Effector CD8-positive, alpha-beta T cell (primary cell): ENCODE results near the gene OR51B4.
"Not testable (repeated sequence)": the region's sequence is repeated elsewhere in the genome, so short reads cannot be mapped to it uniquely, and the experiment has no call there.

Experiments
- DNase-seq: peaks from one replicate; lab custom pipeline; 2025; lab: John Stamatoyannopoulos, UW

OR51B4 gene

DNA sequence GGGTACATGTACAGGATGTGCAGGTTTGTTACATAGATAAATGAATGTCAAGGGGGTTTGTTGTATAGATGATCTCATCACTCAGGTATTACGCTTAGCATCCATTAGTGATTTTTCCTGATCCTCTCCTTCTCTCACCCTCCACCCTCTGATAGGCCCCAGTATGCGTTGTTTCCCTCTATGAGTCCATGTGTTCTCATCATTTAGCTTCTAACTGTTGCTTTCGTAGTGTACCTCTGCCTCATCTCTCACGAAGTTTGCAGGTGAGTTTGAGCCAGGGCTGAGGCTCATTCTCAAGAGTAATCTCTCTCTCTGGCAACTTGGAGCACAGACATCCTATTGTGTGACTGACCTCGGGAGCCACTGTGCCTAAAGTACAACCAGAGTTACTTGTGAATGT lies 27.4 kb downstream of the OR51B4 start:
- DNase-seq, result no peak

DNA sequence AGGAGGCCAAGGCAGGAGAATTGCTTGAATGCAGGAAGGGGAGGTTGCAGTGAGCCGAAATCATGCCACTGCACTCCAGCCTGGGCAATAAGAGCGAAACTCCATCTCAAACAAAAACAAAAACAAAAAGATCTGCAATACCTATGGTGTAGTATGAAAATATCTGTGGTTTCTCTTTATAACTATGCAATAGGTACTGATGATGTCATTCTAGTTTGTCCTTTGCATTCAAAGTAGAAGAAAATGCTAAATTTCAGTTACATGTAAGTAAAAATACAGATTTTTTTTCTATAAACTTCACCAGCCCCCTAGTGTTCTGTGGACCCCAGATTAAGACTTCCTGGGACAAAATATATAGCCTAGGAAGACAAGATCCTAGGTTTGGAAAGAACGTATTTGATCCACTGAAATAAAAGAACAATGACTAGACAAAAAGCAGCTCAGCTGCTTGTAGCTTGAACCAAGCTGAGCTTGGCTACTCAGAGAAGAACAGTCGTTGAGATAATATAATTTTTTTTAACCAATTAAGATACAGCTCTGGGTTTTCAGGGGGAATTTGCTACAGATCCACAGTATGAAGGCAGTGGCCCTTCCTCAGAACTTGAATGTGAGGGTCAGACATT lies 29.2 kb downstream of the OR51B4 start:
- no peak for DNase-seq

GRCh38 chr11:5269715-5270147 lies 32.0 kb downstream of the OR51B4 start, which contains the start of gene HBE1:
HBE1 (minus strand) TSS chr11:5269945; CDS start chr11:5269890, 55 bp downstream.
- DNase-seq, result no peak

- no peak for DNase-seq
These were observed 34.6 kb downstream of the OR51B4 start for GRCh38 chr11:5267033-5267563.

- DNase-seq, result no peak
These were observed 35.1 kb downstream of the OR51B4 start for GRCh38 chr11:5266609-5267008.

DNA sequence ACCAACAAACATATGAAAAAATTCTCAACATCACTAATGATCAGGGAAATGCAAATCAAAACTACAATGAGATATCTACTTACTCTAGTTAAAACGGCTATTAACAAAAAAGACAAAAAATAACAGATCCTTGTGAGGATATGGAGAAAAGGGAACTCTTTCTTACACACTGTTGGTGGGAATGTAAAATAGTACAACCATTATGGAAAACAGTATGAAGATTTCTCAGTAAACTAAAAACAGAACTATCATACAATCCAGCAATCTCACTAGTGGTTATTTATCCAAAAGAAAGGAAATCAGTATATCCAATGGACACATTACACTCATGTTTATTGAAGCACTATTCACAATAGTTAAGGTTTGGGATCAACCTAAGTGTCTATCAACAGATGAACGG lies 35.9 kb downstream of the OR51B4 start:
- no peak for DNase-seq

DNA sequence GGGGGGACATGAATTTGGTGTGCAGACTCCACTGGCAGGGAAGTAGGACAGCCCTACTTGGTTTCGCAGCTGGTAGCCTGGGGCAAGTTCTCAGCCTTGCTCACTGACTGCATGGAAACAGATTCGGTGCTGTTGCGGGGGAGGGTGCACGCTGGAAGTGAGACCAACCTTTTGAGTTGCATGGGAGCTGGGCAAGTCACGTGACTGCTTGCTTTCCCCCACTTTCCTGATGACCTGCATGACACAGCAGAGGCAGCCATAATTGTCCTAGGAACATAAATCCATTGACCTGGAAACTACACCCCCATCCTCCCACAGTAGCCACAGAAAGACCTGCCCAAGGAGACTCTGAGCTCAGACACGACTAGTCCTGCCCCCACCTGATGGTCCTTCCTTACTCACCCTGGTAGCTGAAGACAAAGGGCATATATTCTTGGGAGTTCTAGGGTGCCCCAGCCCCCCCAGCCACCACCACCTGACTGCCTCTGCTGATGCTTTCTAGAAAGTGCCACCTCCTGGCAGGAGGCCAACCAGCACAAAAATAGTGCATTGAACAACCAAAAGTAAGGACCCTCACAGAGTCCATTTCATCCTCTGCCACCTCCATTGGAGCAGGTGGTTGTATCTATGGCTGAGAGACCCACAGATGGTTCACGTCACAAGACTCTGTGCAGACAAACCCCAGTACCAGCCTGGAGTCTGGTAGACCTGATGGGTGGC lies 43.0 kb downstream of the OR51B4 start:
- no peak for DNase-seq

GRCh38 chr11:5257296-5257695 lies 44.5 kb downstream of the OR51B4 start:
- no peak for DNase-seq

DNA sequence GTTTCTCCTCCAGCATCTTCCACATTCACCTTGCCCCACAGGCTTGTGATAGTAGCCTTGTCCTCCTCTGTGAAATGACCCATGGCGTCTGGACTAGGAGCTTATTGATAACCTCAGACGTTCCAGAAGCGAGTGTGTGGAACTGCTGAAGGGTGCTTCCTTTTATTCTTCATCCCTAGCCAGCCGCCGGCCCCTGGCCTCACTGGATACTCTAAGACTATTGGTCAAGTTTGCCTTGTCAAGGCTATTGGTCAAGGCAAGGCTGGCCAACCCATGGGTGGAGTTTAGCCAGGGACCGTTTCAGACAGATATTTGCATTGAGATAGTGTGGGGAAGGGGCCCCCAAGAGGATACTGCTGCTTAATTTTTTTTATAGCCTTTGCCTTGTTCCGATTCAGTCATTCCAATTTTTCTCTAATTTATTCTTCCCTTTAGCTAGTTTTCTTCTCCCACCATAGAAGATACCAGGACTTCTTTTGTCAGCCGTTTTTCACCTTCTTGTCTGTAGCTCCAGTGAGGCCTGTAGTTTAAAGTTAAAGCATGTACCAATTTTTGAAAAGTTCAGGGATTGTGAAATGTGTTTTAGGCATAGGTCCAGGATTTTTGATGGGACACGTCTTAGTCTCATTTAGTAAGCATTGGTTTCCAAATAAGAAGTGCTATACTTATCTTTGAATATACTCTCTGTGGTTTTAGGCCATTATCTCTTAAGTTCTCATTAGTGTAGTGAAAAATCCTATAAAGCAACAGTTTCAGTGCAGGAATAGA lies 46.9 kb downstream of the OR51B4 start, which contains the start of gene HBG2:
HBG2 (minus strand) TSS at position 136 of the 768 bp plus-strand sequence; CDS start at position 83, 53 bp downstream.
- not testable (repeated sequence) for DNase-seq

DNA sequence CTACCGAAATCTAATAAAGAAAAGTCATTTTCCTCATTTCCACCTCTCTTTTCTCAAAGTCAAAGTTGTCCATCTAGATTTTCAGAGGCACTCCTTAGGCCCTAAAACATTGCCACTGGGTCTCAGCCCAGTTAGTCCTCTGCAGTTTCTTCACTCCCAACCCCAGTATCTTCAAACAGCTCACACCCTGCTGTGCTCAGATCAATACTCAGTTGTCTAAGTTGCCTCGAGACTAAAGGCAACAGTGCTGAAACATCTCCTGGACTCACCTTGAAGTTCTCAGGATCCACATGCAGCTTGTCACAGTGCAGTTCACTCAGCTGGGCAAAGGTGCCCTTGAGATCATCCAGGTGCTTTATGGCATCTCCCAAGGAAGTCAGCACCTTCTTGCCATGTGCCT lies 47.7 kb downstream of the OR51B4 start:
- not testable (repeated sequence) for DNase-seq

- DNase-seq, result not testable (repeated sequence)
These were observed 48.3 kb downstream of the OR51B4 start for GRCh38 chr11:5253440-5253839.

GRCh38 chr11:5252919-5253265 lies 48.9 kb downstream of the OR51B4 start:
- DNase-seq, result no peak

DNA sequence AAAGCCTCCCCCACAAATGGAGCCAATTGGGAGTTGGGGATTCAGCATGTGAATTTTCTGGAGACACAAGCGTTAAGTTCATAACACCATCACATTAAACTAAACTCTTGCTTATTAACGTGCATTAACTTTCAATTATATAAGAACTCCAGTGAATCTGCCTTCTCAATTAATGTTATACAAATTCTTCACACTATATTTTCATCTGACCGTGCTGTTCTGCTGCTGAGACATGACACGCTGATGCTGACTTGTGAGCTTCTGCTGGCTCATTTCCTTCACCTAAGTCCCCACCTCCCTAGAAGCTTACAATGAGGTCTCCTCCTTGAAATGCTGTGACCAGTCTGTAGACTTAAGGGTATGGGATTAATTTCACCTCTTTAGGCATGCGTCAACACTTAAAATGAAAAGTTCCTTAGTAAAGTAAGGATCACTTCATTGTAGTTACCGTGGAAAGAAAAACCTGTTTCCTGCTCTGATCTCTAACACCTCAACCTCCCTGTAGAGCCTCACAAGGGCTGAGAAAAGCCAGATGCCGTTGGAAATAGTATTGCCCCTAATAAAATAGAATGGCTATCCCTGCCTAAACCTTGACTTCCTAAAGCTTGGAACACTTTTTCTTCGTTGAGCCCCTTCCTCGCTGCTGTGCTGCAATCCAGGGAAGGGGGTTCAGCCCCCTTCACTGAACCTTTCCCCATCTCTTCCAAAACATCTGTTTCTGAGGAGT lies 49.4 kb downstream of the OR51B4 start:
- no peak for DNase-seq

- no peak for DNase-seq
These were observed 50.0 kb downstream of the OR51B4 start for GRCh38 chr11:5251746-5252145.
